Stimulated activated CD8-positive, alpha-beta memory T cell treated with anti-CD3 and anti-CD28 coated beads, Interleukin-4, amount 100 ng/mL, for 1 hour (primary cell): Measurements from ENCODE around the gene SLC5A2.
"Not testable (repeated sequence)": the region's sequence is repeated elsewhere in the genome, so short reads cannot be mapped to it uniquely, and the experiment has no call there.

Experiments
- DNase-seq, 2 donors: peaks; one replicate each; pipeline ENCODE4 v3.0.0-alpha.2; 2020; ENCODE audit warnings: low read depth in 2 of 2, low spot score in 1 of 2

Gene SLC5A2

DNA sequence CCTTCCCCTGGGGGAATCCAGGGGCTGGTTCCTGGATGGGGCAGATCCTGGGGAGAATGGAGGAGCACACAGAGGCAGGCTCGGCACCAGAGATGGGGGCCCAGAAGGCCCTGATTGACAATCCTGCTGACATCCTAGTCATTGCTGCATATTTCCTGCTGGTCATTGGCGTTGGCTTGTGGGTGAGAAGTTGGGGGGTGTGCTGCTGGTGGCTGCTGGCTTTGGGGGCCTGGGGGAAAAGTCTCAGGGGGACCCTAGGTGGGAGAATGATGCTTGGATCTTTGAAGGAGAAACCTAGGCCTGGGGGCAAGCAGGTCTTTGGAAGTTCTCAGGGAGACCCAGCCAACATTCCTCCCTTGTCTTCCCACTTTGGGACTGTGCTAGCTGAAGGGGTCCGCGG is at the start of gene SLC5A2:
SLC5A2 (plus strand) TSS at position 43 of the 400 bp plus-strand sequence; CDS start at position 57, 14 bp downstream.
- no peak for DNase-seq

DNA sequence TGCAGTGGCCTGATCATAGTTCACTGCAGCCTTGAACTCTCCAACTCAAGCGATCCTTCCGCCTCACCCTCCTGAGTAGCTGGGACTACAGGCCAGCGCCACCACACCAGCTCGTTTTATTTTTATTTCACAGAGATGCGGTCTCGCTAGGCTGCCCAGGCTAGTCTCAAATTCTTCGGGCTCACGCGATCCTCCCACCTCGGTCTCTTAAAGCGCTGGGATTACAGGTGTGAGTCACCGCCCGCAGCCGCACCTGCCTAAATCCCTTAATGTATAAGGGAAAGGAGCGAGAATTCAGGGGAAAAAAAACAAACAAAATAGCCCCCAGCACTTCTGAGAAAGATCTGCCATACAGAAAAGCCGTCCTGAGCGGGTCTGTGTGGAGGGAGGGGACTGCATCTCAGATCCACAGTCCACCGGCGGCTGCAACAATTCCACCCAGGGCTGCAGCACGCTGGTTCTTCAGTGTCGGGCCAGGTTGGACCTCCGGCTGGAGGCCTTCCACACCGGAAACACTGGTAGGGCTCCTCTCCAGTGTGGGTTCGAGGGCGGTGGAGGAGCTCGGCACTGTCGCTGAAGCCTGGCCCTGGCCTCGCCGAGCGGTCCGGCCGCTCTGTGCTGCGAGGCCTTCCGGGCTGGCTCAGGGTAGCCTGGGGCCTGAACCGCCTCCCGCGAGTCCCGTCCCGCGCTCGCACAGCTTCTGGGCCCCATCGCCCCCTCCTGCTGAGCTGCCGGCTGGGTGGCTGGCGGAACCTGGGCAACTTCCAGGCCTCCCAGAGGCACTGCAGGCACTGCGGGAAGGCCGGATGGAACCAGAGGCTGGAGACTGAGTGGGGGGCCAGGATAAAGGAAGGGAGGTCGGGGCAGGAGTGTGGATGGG is 47.3 kb upstream of the SLC5A2 start:
- no peak for DNase-seq

DNA sequence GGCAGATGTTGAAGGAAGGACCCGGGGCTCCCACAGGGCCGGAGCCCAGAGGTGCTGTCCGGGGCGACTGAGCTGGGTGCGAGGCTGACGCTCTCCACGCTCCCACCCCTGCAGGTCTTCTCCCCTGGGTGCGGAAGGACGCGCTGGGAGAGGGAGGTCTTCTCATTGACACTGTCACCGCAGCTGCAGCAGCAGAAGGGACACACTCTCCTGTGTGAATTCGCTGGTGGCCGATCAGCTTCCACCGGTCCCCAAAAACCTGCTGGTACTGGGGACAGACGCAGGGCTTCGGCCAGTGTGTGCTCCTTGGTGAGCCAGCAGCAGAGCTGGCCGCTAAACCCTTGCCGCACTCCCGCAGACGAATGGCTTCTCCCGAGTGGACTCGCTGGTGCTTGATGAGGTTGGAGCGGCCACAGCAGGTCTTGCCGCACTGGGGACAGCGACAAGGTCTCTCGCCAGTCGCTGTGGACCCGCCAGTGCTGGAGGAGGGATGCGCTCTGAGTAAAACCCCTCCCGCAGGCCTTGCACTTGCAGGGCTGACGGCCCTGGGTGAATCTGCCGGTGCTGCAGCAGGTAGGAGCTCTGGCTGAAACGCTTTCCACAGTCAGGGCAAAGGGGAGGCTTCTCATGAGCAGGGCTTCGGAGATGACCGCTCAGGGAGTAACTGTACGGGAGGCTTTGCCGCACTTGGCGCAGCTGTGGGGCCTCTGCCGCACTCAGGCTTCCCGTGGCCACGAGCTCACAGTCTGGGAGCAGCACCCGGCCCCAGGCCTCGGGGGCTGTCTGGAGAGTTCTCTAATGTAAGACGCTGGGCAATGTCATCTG is 46.5 kb upstream of the SLC5A2 start:
- no peak for DNase-seq

- DNase-seq, result no peak
These were observed 44.5 kb upstream of the SLC5A2 start for GRCh38 chr16:31438414-31438813.

- not testable (repeated sequence) for DNase-seq
These were observed 43.9 kb upstream of the SLC5A2 start for GRCh38 chr16:31439023-31439422.

GRCh38 chr16:31439519-31439918 is 43.4 kb upstream of the SLC5A2 start:
- DNase-seq, result no peak

GRCh38 chr16:31440516-31441184 is 42.3 kb upstream of the SLC5A2 start:
- DNase-seq, result no peak

DNA sequence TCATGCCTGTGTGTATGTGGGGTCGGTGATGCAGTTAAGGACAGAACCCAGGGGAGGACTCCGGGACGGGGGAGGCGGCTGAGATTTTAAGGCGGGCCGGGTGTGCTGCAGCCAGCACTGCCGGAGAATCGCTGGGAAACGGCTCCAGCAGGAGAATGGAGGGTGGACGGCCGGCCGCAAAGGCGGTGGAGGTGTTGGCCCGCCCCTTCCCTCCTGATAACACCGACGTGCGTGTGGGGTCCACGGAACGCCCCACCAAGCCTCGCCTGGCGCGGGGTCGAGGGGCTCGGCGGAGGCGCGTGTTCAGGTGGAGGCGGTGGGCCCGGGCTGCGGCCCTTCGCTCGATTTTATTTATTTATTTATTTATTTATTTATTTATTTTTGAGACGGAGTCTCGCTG is 41.0 kb upstream of the SLC5A2 start:
- no peak for DNase-seq

GRCh38 chr16:31445931-31446330 is 37.0 kb upstream of the SLC5A2 start:
- not testable (repeated sequence) for DNase-seq

GRCh38 chr16:31451201-31451600 is 31.7 kb upstream of the SLC5A2 start:
- no peak for DNase-seq

DNA sequence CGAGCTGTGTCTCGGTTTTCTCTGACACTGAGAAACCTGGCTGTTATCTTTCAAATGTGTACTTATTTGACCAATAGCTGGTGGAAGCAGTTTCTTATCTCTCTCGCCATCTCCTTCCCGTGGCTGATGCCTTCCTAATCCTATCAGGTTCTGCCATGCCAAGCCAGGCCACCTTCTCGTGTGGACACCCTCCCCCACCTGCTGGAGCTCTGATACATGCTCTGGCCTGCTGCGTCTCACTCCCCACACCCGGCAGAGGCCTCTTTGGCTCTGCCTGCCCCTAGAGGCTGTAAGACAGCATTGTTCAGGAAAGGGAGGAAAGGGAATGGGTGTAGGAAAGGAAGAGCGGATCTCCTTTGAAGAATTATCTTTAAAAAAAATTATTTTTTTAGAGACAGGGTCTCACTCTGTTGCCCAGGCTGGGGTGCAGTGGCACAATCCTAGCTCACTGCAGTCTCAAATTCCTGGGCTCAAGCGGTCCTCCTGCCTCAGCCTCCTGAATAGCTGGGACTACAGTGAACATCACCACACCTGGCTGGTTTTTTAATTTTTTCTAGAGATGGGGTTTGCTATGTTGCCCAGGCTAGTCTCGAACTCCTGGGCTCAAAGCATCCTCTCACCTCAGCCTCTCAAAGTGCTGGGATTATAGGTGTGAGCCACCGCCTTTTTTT is 31.1 kb upstream of the SLC5A2 start:
- no peak for DNase-seq

- no peak for DNase-seq
These were observed 30.3 kb upstream of the SLC5A2 start for GRCh38 chr16:31452631-31453106.

DNA sequence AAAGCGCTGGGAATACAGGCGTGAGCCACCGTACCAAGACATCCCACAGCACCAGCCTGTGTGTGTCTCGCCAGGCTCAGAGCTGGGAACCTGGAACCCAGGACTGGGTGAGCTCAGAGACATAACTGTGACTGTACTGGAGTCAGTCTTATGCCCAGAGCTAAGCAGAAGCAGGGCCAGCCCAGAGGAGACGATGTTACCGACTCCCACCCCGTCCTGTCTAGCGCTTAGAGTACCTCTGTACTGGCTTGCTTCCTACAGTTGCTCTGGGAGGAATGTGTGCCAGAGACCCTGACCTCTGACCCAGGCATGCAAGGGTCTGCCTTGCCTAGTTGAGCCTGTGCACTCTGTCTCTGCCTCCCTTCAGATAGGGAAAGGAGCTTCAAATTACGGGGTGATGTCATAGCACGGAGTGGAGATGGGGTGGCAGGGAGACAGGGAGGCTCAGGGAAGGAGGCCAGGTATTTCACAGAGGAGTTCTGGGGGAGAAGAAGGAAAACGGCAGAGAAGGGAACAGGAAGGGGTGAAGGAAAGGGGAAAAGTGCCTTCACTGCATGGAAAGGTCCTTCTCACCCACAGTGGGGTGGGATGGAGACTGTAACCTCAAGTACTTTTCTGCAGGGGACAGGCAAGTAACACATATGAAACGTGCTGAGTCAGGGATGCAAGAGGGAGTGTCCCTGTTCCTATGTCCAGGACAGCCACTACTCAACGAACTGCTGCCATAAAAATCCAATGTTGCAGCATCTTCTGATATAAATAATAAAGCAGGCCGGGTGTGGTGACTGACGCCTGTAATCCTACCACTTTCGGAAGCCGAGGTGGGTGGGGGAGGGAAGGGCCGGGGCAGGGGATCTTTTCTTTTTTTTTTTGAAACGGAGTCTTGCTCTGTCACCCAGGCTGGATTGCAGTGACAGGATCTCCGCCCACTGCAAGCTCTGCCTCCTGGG is 29.4 kb upstream of the SLC5A2 start:
- no peak for DNase-seq

DNA sequence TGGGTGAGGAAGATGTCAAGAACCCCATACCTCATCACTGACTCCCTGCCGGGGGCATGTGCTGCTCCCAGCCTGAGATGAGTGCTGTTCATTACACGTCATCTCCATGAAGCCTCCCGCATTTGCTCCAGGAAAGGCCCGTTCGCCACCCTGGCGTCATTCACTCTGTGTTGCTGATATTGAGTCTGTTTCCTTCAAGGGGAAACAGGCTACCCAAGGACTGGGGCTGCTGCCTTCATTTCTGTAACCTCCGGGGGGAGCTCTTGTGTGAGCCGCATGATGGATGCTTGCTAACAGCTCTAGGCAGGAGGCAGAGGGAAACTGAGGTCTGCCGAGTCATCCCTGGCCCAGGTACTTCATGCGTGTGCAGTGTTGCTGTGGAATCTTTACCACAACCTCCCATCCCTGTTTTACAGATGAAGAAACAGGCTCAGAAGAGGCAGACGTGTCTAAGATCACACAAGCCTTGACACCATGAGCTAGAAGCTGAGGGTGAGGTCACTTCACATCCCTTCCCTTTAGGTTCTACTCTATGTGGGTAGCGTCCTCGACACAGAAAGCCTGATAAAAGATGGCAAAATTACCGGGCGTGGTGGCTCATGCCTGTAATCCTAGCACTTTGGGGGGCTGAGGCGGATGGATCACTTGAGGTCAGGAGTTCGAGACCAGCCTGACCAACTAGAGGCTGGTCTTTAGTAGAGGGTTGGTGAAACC is 27.2 kb upstream of the SLC5A2 start:
- DNase-seq, result no peak

DNA sequence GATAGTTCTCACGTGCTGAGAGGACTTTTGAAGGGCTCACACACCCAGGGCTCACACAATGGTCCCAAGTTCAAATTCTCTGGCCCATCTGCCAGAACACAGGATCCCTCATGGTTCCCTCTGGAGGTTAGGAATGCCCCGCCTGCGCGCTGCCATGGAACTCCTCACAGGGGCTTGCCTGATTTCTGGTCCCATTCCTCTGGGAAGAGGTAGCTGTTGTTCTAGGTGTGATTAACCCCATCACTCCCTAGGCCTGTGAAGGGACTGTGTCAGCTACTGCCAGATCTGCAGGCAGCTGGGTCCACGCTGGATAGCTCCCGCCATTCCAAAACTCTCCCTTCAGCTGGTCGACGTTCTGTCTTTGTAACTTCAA is 25.9 kb upstream of the SLC5A2 start:
- DNase-seq, result no peak

GRCh38 chr16:31458073-31458843 is 24.7 kb upstream of the SLC5A2 start:
- no peak for DNase-seq

GRCh38 chr16:31458844-31459686 is 23.9 kb upstream of the SLC5A2 start, which contains the start of gene ARMC5:
ARMC5 (plus strand) TSS chr16:31459501; CDS start chr16:31459525, 24 bp downstream.
- peak; percentile 90 to 94 for DNase-seq
